GM12874 (cell line): ENCODE results near the gene NTSR1.

ENCODE experiments used
- TF ChIP-seq, protein P1 (sequence below): IDR thresholded peaks from 2 replicates; pipeline ENCODE4 v1.5.1; 2011; ENCODE audit warnings: low read depth, mild to moderate bottlenecking, control low read depth, low read length, moderate library complexity; ENCODE audit not compliant: insufficient read depth

The NTSR1 gene

DNA sequence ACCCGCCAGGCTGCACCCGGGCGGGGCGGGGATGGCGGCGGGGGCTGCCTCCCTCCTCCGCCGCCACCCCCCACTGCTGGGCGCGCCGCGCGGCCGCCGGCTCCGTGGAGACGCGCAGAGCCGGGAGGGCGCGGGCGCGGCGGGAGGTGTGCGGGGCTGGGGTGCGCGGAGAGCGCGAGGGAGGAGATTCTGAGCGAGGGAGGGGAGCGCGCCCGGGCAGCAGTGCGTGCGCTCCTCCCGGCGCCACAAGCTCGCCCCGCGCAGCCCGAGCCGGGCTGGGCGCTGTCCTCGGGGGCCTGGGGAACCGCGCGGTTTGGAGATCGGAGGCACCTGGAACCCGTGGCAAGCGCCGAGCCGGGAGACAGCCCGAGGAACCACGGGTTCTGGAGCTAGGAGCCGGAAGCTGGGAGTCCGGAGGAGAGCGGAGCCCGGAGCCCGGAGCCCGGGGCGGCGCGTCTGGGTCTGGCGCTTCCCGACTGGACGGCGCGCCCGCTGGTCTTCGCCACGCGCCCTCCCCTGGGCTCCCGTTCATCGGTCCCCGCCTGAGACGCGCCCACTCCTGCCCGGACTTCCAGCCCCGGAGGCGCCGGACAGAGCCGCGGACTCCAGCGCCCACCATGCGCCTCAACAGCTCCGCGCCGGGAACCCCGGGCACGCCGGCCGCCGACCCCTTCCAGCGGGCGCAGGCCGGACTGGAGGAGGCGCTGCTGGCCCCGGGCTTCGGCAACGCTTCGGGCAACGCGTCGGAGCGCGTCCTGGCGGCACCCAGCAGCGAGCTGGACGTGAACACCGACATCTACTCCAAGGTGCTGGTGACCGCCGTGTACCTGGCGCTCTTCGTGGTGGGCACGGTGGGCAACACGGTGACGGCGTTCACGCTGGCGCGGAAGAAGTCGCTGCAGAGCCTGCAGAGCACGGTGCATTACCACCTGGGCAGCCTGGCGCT is at the start of gene NTSR1:
Gene NTSR1 (plus strand): TSS at position 246 of the 946 bp plus-strand sequence. CDS start 372 bp downstream, at position 618.
- TF ChIP-seq, protein P1, sequence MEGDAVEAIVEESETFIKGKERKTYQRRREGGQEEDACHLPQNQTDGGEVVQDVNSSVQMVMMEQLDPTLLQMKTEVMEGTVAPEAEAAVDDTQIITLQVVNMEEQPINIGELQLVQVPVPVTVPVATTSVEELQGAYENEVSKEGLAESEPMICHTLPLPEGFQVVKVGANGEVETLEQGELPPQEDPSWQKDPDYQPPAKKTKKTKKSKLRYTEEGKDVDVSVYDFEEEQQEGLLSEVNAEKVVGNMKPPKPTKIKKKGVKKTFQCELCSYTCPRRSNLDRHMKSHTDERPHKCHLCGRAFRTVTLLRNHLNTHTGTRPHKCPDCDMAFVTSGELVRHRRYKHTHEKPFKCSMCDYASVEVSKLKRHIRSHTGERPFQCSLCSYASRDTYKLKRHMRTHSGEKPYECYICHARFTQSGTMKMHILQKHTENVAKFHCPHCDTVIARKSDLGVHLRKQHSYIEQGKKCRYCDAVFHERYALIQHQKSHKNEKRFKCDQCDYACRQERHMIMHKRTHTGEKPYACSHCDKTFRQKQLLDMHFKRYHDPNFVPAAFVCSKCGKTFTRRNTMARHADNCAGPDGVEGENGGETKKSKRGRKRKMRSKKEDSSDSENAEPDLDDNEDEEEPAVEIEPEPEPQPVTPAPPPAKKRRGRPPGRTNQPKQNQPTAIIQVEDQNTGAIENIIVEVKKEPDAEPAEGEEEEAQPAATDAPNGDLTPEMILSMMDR, result no peak

DNA sequence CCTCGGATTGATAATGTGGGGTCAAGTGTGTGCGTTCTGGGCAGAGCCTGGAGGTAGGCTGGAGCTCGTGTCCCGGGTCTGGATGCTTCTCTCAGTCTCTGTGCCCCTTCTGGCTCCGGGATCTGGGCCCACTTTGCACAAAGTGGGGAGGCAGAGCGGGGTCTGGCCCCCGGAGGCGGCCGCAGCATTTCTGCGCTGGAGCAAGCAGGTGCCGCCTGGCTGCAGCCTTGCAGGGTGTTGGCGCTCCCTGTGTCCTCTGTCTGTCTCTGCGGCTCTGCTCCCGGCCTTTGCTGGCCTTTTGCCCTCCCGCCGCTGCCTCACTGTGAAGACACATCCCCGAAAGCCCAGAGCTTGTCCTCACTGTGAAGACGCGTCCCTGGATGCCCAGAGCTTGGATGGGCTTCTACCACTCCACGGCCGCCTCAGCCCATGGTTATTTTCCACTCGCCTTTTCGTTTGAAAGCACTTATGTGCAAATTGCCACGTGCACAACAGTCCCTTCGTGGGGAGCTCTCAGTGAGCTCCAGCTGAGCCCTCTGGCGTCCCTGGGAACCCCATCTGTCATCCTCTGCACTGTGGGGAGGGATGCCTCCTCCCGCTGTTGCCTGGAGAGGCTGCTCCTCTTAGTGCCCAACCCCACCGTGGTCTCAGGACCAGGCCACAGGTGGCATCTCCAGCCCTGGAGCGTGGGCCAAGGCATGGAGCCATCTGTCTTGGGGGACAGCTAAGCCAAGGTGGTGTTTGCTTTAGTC is 49.0 kb upstream of the NTSR1 start:
- TF ChIP-seq, protein P1, result no peak

DNA sequence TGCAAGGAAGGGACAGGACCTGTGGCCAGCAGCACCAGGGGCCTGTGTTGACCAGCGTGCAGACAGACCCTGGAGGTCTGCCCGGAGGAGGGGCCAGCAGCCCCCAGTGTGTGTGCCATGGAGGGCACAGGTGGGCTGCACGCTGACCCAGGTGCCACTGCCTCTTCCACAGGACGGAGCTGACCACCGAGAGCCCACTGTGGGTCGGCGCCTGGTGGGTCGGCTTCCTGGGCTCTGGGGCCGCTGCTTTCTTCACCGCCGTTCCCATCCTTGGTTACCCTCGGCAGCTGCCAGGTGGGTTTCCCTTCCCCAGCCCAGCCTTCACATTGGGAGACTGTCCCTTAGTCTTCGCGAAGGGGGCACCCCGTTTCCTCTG is 48.4 kb upstream of the NTSR1 start:
- TF ChIP-seq, protein P1, result no peak

DNA sequence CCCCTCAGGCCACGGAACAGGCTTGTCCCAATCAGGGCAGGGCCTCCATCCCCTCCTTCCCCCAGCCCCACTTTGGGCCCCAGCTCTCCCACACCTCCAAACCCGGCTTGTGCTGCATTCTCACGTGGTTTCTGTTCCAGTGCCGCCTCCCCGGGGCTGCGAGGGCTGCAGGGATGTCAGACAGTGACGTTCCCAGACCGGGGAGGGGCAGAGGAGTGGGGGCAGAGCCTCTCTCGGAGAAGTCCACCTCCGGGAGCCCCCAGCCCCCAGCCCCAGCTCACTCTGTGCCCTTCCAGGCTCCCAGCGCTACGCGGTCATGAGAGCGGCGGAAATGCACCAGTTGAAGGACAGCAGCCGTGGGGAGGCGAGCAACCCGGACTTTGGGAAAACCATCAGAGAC is 47.9 kb upstream of the NTSR1 start:
- TF ChIP-seq, protein P1, result no peak

DNA sequence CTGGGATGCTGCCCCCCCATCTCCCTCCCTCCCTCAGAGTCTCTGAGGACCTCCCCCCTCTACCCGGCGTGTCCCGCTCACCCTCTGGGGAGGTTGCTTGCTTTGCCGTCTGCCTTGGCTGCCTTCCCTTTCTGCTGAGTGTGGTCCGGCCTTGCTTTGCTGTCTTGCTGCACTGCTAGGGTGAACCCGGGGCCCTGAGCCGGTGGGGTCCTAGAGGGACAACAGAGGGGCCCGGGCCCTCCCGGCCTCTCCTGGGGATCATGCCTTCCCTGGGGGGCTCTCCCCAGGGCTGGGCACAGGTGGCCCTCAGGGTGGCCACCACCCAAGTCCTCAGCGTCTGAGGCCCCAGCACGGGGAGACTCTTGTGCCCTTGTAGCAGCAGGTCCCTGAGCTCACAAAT is 47.0 kb upstream of the NTSR1 start:
- TF ChIP-seq, protein P1, result no peak

DNA sequence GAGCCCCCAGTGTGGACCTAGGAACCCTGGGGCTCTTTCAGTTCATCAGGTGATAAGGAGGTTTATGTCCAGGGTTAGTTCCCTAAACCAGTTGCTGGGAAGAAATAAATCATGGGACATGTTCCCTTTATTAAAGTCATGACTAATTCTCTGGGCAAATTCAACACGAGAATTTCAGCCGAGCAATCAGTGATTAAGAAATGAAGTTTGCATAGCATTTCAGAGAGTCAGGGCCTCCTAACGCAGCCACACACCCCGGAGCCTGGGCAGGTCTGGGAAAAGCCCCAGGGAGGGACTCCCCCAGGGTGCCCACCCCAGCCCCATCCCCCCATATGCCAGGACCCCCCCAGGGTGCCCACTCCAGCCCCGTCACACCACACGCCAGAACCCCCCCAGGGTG is 46.2 kb upstream of the NTSR1 start:
- TF ChIP-seq, protein P1, result no peak

DNA sequence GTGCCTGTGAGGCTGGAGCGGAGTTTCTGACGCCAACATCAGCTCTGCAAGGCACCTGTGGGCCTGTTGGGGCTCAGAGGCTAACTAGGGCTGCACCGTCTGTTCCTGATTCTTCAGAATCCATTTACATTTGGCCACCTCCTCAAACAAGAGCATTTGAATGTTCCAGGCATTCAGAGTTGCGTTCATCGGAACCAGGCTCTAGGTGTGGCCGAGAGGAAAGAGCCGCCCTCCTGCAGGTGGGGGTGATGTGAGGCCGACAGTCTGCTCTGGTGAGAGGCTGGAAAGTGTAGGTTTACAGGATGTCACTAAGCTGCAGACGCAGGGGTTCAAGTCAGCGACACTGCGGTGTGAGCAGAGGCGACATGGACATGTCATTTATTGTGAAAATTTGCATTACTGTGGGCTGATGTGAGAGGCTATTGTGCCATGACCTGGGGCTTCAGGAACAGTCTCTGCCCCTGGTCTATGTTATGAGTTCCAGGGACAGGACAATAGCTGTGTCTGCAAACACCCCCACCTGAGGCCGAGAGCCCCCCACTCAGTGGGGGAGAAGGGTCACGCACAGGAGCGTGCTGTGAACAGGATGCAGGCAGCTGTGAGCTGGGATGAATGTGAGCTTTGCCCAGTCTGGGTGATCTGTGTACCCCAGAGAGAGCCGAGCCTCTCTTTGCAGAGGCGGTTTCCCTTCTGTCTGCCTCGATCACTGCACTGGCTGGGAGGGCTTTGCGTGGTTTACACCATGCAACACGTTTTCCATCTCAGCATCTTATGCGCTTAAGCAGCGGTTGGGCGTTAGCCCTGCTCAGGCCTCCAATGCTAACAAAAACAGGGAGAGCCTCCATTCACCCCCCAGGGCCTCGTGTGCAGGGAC is 45.3 kb upstream of the NTSR1 start:
- TF ChIP-seq, protein P1, result no peak
